K562 (cell line): ENCODE measurements around the gene LPIN1. TPM values are rescaled to one million over a fixed set of nuclear protein-coding genes. Genes with fewer than 3 reads are reported as not detected.

Experiments used
- CCAR2 ChIP-seq: fragments of 200-400 bp; formaldehyde crosslinking; IDR thresholded peaks from 2 replicates; pipeline ENCODE4 v1.6.1; 2017; ENCODE audit warnings: mild to moderate bottlenecking, low read depth, low read length
- CEBPB ChIP-seq: fragments of 450-650 bp; IDR thresholded peaks from 2 replicates; pipeline ENCODE4 v1.6.1; 2016; ENCODE audit warnings: missing genetic modification characterization, missing compliant biosample characterization
- CTBP1 ChIP-seq: fragments of 450-650 bp; IDR thresholded peaks from 2 replicates; pipeline ENCODE4 v1.6.1; 2016; ENCODE audit warnings: borderline replicate concordance
- JUNB ChIP-seq: fragments of 450-650 bp; formaldehyde crosslinking; conservative IDR thresholded peaks from 2 replicates; pipeline ENCODE4 v1.4.0; 2020; ENCODE audit warnings: mild to moderate bottlenecking
- KAT7 ChIP-seq: sonication (generic); formaldehyde crosslinking; IDR thresholded peaks from 2 replicates; pipeline ENCODE4 v1.8.0; 2022; ENCODE audit warnings: missing genetic modification reagents, mild to moderate bottlenecking, borderline replicate concordance
- KDM2B ChIP-seq: fragments of 250-450 bp; sonication (Bioruptor Pico); IDR thresholded peaks from 2 replicates; pipeline ENCODE4 v1.8.0; 2021; ENCODE audit warnings: mild to moderate bottlenecking, moderate library complexity
- MAFF ChIP-seq: IDR thresholded peaks from 2 replicates; pipeline ENCODE4 v1.6.1; 2012; ENCODE audit warnings: low read length, improper control_type of control experiment
- MIER1 ChIP-seq: fragments of 450-650 bp; IDR thresholded peaks from 2 replicates; pipeline ENCODE4 v1.6.1; 2016; ENCODE audit warnings: antibody characterized with exemption, mild to moderate bottlenecking, low read depth
- MTA1 ChIP-seq: fragments of 450-650 bp; IDR thresholded peaks from 2 replicates; pipeline ENCODE4 v1.6.1; 2017; ENCODE audit warnings: borderline replicate concordance
- POLR2H ChIP-seq: IDR thresholded peaks from 2 replicates; pipeline ENCODE4 v1.6.1; 2016; ENCODE audit warnings: missing genetic modification characterization, low read depth, mild to moderate bottlenecking, control low read depth, missing compliant biosample characterization, moderate library complexity
- RBM34 ChIP-seq: fragments of 200-400 bp; formaldehyde crosslinking; IDR thresholded peaks from 2 replicates; pipeline ENCODE4 v1.6.1; 2018; ENCODE audit warnings: low read length, borderline replicate concordance; ENCODE audit not compliant: insufficient read depth
- SPI1 ChIP-seq: IDR thresholded peaks from 2 replicates; pipeline ENCODE4 v1.6.1; 2011; ENCODE audit warnings: low read depth, low read length, control low read depth, borderline replicate concordance
- TCFL5 ChIP-seq: fragments of 250-450 bp; sonication (Bioruptor Pico); conservative IDR thresholded peaks from 2 replicates; pipeline ENCODE4 v1.6.1; 2021; ENCODE audit warnings: mild to moderate bottlenecking, moderate library complexity, matching md5 sums
- TEAD1 ChIP-seq, 2 experiments: fragments of 450-650 bp in 1 of 2; sonication (generic) in 1 of 2; formaldehyde crosslinking; IDR thresholded peaks; 2 replicates each; pipeline versions ENCODE4 v1.4.0 to v1.8.0; 2020 to 2022; ENCODE audit warnings: mild to moderate bottlenecking in 2 of 2, missing genetic modification reagents in 1 of 2
- ZNF217 ChIP-seq: sonication (generic); formaldehyde crosslinking; IDR thresholded peaks from 2 replicates; pipeline ENCODE4 v1.8.0; 2022; ENCODE audit warnings: mild to moderate bottlenecking, missing genetic modification reagents
- ZNF239 ChIP-seq: fragments of 250-450 bp; sonication (Bioruptor Pico); IDR thresholded peaks from 2 replicates; pipeline ENCODE4 v1.4.0; 2020; ENCODE audit warnings: mild to moderate bottlenecking
- ZNF507 ChIP-seq: conservative IDR thresholded peaks from 2 replicates; pipeline ENCODE4 v1.6.1; 2017; ENCODE audit warnings: missing genetic modification characterization, missing compliant biosample characterization
- ZNF707 ChIP-seq: fragments of 250-450 bp; sonication (Bioruptor Pico); conservative IDR thresholded peaks from 2 replicates; pipeline ENCODE4 v1.8.0; 2022; ENCODE audit warnings: inconsistent platforms, mild to moderate bottlenecking, moderate library complexity
- ZNF740 ChIP-seq, 3 experiments: fragments of 200-800 bp in 1 of 3; sonication (Bioruptor generic) in 1 of 3; sonication (generic) in 1 of 3; formaldehyde crosslinking in 1 of 3; IDR thresholded peaks; 2 replicates each; pipeline versions ENCODE4 v1.6.1 to v1.8.0; 2016 to 2022; ENCODE audit warnings: mild to moderate bottlenecking in 2 of 3, missing compliant biosample characterization in 2 of 3, missing genetic modification characterization in 2 of 3, missing genetic modification reagents in 1 of 3
- polyA plus RNA-seq, 8 experiments: library from polyadenylated mRNA; depleted of rRNA in 4 of 8; stranded (reverse) in 5 of 8; unstranded in 3 of 8; fragments of >200 nt; fragmentation: Nextera tagmentation in 2 of 8; fragmentation: Illumina TruSeq in 1 of 8; extraction: Ambion mirVana in 2 of 8; extraction: Trizol in 1 of 8; gene quantifications; 2 replicates each; pipeline versions ENCODE4 v1.2.1 to v1.2.3, GENCODE V29; 2011 to 2014; ENCODE audit warnings: inconsistent platforms in 1 of 8, missing spikeins in 1 of 8
- total RNA-seq, 7 experiments: library from RNA; depleted of rRNA in 6 of 7; stranded (reverse); fragments of >200 nt in 6 of 7; fragmentation: Illumina TruSeq in 2 of 7; extraction: Trizol in 2 of 7; gene quantifications; 2 replicates each; pipeline versions ENCODE4 v1.2.1 to v1.2.3, GENCODE V29; 2011 to 2021; ENCODE audit warnings: low replicate concordance in 1 of 7
- TF ChIP-seq, protein P1 (sequence below): IDR thresholded peaks from 2 replicates; pipeline ENCODE4 v1.6.1; 2016; ENCODE audit warnings: missing genetic modification characterization, missing compliant biosample characterization
- TF ChIP-seq, protein P2 (sequence below): fragments of 450-650 bp; IDR thresholded peaks from 2 replicates; pipeline ENCODE4 v1.6.1; 2016; ENCODE audit warnings: mild to moderate bottlenecking

The LPIN1 gene
- total and polyA plus RNA-seq, 9 of the 15 experiments (the other 6 are each of a cell fraction or from before 2014, with no cell fraction given), result 9.2 to 84.0 (median 27.8) TPM

DNA sequence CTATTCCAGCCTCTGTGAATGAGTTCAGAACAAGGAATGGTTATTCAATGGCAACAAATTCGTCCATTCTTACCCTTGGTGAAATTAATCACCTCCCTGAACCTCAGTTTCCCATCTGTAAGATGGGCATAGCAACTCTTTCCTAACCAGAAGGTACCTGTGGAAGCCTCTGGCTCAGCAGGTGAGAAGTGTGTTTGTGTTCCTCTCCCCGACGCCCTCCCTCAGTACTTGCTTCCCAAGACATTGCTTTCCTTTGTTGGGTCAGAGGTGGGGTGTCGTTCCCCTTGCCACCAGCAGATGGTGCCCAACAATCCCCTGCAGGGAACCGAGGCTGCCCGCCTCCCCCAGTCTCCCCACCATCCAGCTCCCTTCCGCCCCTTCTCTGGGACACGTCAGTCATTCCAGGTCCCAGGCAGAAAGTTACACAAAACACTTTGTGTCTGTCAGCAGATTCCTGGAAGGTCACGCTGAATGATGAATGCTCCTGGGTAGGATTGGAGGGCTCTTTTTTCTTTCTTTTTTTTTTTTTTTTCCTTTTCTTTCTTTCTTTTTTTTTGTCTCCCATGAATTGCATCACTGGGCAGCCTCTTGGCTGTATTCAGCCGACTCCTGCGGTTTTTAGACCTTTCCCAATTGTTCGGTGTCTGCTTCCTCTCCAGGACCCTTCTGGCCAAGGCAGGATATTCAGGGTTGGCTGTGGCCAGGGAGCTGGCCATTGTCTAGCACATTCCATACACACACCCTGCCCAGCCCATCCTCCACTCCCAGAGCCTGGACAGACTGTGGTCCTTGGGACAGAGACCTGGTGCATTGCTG, 117.3 kb downstream of the LPIN1 start (continued):
- TF ChIP-seq KDM2B (no peak), MAFF (no peak), TCFL5 (CRISPR knock-in tag) (no peak), ZNF239 (CRISPR knock-in tag) (no peak), CTBP1 (peak; percentile 42; the same call in 1 of the 2 replicates), ZNF740 (CRISPR knock-in tag; IDR thresholded peaks at IDR 0.05) (0 out of 2 replicates have a peak, but pooled peaks have one; percentile 48), ZNF740 (tag; IDR thresholded peaks at IDR 0.05) (no peak), SPI1 (no peak), CEBPB (tag) (peak; percentile 82), ZNF217 (CRISPR knock-in tag) (no peak), ZNF707 (CRISPR knock-in tag) (no peak), ZNF507 (tag) (no peak), MTA1 (peak; percentile 67; the same call in 1 of the 2 replicates), KAT7 (CRISPR knock-in tag) (0 out of 2 replicates have a peak, but pooled peaks have one; percentile 48), RBM34 (no peak), POLR2H (no peak), JUNB (CRISPR knock-in tag) (no peak), MIER1 (no peak), TEAD1 (CRISPR knock-in tag; IDR thresholded peaks at IDR 0.05) (no peak), CCAR2 (no peak)
- TF ChIP-seq, protein P1, sequence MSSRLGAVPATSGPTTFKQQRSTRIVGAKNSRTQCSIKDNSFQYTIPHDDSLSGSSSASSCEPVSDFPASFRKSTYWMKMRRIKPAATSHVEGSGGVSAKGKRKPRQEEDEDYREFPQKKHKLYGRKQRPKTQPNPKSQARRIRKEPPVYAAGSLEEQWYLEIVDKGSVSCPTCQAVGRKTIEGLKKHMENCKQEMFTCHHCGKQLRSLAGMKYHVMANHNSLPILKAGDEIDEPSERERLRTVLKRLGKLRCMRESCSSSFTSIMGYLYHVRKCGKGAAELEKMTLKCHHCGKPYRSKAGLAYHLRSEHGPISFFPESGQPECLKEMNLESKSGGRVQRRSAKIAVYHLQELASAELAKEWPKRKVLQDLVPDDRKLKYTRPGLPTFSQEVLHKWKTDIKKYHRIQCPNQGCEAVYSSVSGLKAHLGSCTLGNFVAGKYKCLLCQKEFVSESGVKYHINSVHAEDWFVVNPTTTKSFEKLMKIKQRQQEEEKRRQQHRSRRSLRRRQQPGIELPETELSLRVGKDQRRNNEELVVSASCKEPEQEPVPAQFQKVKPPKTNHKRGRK (tag), result peak; percentile 41; the same call in 1 of the 2 replicates
- TF ChIP-seq, protein P2, sequence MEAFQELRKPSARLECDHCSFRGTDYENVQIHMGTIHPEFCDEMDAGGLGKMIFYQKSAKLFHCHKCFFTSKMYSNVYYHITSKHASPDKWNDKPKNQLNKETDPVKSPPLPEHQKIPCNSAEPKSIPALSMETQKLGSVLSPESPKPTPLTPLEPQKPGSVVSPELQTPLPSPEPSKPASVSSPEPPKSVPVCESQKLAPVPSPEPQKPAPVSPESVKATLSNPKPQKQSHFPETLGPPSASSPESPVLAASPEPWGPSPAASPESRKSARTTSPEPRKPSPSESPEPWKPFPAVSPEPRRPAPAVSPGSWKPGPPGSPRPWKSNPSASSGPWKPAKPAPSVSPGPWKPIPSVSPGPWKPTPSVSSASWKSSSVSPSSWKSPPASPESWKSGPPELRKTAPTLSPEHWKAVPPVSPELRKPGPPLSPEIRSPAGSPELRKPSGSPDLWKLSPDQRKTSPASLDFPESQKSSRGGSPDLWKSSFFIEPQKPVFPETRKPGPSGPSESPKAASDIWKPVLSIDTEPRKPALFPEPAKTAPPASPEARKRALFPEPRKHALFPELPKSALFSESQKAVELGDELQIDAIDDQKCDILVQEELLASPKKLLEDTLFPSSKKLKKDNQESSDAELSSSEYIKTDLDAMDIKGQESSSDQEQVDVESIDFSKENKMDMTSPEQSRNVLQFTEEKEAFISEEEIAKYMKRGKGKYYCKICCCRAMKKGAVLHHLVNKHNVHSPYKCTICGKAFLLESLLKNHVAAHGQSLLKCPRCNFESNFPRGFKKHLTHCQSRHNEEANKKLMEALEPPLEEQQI, result 0 out of 2 replicates have a peak, but pooled peaks have one; percentile 48
